ENCODE results near the gene PDILT. TPM values are rescaled to one million over a fixed set of nuclear protein-coding genes. Genes with fewer than 3 reads are reported as not detected.

Gene PDILT
- total and polyA plus RNA-seq, 2 of the 8 experiments (the other 6 are each of a cell fraction or from before 2014, with no cell fraction given), result not detected

- TF ChIP-seq HDAC6 (IDR thresholded peaks at IDR 0.05; ENCODE audit: low read depth, low read length) (no peak), POLR2A (IDR thresholded peaks at IDR 0.05; ENCODE audit: control extremely low read depth in 1 of 2, low read depth in 2 of 2, low read length in 2 of 2) (no peak), MAX (IDR thresholded peaks at IDR 0.05) (no peak), SIN3A (conservative IDR thresholded peaks at IDR 0.05 in 1 of 2, IDR thresholded peaks at IDR 0.05 in 1 of 2; ENCODE audit: low read depth in 1 of 2, low read length in 2 of 2) (no peak), TAF1 (IDR thresholded peaks at IDR 0.05; ENCODE audit: low read depth, low read length) (no peak), SP2 (IDR thresholded peaks at IDR 0.05; ENCODE audit: low read length) (no peak)
Measured at GRCh38 chr16:20352615-20353014, 51.9 kb downstream of the PDILT start, which contains the start of gene UMOD (continued).

Measured in H1 (cell line).